ENCODE data around the gene STIL. TPM values are rescaled to one million over a fixed set of nuclear protein-coding genes. Genes with fewer than 3 reads are reported as not detected.
A peak's percentile ranks its signal among the peaks of the same experiment; 100 is the strongest.

STIL gene
- total RNA-seq, 4 donors from 2014 or later = 3.4 to 16.3 (median 6.5) TPM

DNA sequence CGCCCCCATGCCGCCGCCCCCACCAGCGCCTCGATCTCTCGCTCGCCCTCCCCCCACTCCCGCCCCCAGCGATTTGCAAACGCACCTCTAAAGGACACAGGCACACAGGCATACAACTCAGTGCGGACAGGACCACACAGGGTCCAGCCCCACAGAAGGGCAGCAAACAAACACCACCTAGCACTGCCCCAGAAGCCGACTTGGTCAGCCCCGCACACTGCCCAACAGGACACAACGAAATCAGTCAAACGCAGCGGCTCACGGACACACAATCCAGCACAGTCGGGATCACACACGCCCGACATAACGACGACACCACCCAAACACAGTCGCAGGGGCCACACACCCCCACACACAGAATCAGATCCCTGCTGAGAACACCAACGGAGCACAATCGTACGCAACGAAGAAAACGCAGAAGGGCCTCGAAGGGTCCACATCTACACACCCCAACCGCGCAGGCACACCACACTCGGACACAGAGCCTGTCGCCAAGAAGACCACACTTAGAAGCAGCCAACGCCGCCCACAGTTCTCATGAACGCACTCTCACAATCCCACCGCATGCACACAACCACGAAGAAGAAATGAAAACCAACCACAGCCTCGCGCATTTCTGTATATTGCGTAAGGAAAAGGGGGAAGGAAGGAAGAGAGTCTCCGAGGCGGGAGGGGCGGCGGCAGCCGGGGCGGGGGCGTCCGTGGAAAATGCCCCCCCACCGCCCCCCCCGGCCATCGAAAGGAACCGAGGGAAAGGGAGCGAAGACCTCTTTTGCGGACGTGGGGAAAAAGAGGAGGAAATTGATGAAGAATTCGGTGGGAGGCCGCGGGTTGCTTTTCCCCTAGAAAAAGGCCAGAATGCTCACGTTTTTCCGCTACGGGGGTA is 82.4 kb downstream of the STIL start:
- TF ChIP-seq EP300 (IDR thresholded peaks at IDR 0.05; ENCODE audit: low read depth) (no peak), POLR2A (IDR thresholded peaks at IDR 0.05) (peak; percentile 20), POLR2AphosphoS5 (IDR thresholded peaks at IDR 0.05) (peak; percentile 80 to 97 (median 95))
- TF ChIP-seq, protein P1, sequence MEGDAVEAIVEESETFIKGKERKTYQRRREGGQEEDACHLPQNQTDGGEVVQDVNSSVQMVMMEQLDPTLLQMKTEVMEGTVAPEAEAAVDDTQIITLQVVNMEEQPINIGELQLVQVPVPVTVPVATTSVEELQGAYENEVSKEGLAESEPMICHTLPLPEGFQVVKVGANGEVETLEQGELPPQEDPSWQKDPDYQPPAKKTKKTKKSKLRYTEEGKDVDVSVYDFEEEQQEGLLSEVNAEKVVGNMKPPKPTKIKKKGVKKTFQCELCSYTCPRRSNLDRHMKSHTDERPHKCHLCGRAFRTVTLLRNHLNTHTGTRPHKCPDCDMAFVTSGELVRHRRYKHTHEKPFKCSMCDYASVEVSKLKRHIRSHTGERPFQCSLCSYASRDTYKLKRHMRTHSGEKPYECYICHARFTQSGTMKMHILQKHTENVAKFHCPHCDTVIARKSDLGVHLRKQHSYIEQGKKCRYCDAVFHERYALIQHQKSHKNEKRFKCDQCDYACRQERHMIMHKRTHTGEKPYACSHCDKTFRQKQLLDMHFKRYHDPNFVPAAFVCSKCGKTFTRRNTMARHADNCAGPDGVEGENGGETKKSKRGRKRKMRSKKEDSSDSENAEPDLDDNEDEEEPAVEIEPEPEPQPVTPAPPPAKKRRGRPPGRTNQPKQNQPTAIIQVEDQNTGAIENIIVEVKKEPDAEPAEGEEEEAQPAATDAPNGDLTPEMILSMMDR (IDR thresholded peaks at IDR 0.05) = no peak
- Histone ChIP-seq H3K4me1 (peaks cover 7 to 30% (median 17%) of the 10 kb centered on the region in 4 donors), H3K27ac (peak overlapping the region; percentile 13 to 57 (median 19)), H3K36me3 (no peaks in the 10 kb centered on the region), H3K9me3 (no peaks in the 10 kb centered on the region), H3K4me3 (peak overlapping the region; percentile 6 to 44 (median 8)), H3K27me3 (peaks cover 95% of the 10 kb centered on the region)
- in situ Hi-C loops (cut with MboI; ENCODE audit: low pct_ligation_motif_present in 1 of 4, low pct_unique_long_range_greater_than_20kb in 1 of 4, low sequenced_read_pairs in 3 of 4) (no loop called here), intact Hi-C loops (cut with DNase I; ENCODE audit: low total_unique reads) (no loop called here)
- WGBS, 2 donors (ENCODE audit: low coverage in 1 of 2) = 1 to 3% methylated on average over 15 to 52 of the region's 62 CpGs
- no peak for DNase-seq

DNA sequence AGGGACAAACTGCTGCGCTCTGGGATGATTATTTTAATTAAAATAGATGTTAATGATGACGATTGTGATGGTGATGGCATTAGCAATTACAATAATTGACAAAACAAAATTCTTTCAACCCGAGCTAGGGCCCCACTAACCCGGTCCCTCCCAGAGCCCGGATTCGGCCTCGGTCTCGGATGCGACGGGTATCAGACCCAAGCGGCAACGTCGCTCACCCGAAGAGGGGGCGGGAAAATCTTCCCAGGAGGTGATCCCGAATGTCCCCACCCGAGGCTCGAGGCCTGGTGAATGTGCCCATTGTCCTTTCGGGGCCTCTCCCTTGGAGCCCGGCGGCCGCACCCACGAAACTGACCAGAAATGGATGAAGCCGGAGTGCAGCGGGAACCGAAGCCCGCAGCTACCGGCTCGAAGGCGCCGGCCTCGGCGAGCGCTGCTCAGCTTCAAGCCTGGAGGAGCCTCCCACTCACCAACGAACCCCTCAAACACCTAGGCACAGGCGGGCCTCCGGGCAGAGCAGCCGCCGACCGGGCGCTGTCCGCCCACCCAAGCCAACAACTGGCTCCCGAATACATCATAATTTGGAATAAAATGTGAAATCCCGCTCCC is 83.2 kb downstream of the STIL start:
- peak overlapping the region in 2 of 4 donors; percentile 6 to 44 for H3K4me3 ChIP-seq
- TF ChIP-seq POLR2A (IDR thresholded peaks at IDR 0.05) = no peak
- TF ChIP-seq POLR2AphosphoS5 (IDR thresholded peaks at IDR 0.05) = peak in 1 of 3 donors; percentile 24
- peaks cover 9 to 34% (median 20%) of the 10 kb centered on the region in 4 donors for H3K4me1 ChIP-seq
- no peak for DNase-seq
- in situ Hi-C loops (cut with MboI; ENCODE audit: low pct_ligation_motif_present in 1 of 4, low pct_unique_long_range_greater_than_20kb in 1 of 4, low sequenced_read_pairs in 3 of 4) (no loop called here), intact Hi-C loops (cut with DNase I; ENCODE audit: low total_unique reads) (no loop called here)
- peak overlapping the region in 3 of 4 donors; percentile 13 to 57 (median 18) for H3K27ac ChIP-seq
- 8% methylated on average over 44 of the region's 44 CpGs; no CpG with 5 or more reads in 1 of the 2 donors for WGBS, 2 donors (ENCODE audit: low coverage in 1 of 2)
- no peaks in the 10 kb centered on the region for H3K36me3 ChIP-seq
- H3K9me3 ChIP-seq = no peaks in the 10 kb centered on the region
- H3K27me3 ChIP-seq = peaks cover 100% of the 10 kb centered on the region

DNA sequence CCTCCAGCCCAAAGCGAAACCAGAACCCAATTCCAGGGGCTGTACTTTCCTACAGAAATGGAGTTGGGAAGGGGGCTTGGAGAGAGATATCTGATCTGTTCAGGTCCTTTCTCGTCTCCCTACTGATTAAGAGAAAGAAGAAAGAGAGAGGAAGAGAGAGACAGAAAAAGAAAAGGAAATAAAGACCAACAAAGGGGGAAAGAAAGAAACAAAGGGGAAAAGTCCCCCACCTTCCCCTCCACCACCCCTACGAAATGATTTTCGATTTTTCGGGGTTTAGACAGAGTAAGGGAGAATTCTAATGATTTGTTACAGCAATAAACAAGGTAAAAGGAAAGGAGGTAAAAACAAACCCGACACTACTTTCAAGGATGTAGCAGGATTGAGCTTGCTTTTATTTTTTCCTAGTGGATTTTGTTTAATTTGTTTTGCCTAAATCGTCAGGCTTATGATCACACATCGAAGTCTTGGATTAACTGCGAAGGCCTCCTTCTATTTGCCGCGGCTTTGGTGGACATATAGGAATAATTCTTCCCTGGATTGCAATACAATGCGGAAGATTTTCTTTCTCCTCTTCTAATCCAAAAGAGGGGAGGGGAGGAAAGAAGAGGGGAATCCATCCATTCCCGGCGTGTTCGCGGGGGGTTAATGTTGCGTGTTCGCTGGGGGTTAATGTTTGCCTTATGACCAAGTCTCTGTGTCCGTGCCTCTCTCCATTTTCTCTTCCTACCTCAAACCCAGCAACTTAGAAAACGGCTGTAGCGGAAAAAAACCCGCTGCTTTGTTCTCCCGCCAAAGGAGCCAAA is 83.9 kb downstream of the STIL start:
- DNase-seq = no peak
- Histone ChIP-seq H3K4me3 (peak overlapping the region in 1 of 4 donors; percentile 0), H3K27me3 (peaks cover 100% of the 10 kb centered on the region), H3K4me1 (peaks cover 12 to 41% (median 27%) of the 10 kb centered on the region in 4 donors), H3K27ac (peak overlapping the region in 2 of 4 donors; percentile 5 to 13), H3K36me3 (no peaks in the 10 kb centered on the region), H3K9me3 (no peaks in the 10 kb centered on the region)
- in situ Hi-C loops (cut with MboI; ENCODE audit: low pct_ligation_motif_present in 1 of 4, low pct_unique_long_range_greater_than_20kb in 1 of 4, low sequenced_read_pairs in 3 of 4) = no loop called here
- WGBS, 2 donors (ENCODE audit: low coverage in 1 of 2) = 5 to 15% methylated on average over 11 to 23 of the region's 23 CpGs
- intact Hi-C loops (cut with DNase I; ENCODE audit: low total_unique reads) = no loop called here
- TF ChIP-seq POLR2AphosphoS5 (IDR thresholded peaks at IDR 0.05) = no peak
- no peak for TF ChIP-seq EP300 (IDR thresholded peaks at IDR 0.05; ENCODE audit: low read depth)
- no peak for TF ChIP-seq POLR2A (IDR thresholded peaks at IDR 0.05)
- TF ChIP-seq, protein P1 (IDR thresholded peaks at IDR 0.05) = no peak

DNA sequence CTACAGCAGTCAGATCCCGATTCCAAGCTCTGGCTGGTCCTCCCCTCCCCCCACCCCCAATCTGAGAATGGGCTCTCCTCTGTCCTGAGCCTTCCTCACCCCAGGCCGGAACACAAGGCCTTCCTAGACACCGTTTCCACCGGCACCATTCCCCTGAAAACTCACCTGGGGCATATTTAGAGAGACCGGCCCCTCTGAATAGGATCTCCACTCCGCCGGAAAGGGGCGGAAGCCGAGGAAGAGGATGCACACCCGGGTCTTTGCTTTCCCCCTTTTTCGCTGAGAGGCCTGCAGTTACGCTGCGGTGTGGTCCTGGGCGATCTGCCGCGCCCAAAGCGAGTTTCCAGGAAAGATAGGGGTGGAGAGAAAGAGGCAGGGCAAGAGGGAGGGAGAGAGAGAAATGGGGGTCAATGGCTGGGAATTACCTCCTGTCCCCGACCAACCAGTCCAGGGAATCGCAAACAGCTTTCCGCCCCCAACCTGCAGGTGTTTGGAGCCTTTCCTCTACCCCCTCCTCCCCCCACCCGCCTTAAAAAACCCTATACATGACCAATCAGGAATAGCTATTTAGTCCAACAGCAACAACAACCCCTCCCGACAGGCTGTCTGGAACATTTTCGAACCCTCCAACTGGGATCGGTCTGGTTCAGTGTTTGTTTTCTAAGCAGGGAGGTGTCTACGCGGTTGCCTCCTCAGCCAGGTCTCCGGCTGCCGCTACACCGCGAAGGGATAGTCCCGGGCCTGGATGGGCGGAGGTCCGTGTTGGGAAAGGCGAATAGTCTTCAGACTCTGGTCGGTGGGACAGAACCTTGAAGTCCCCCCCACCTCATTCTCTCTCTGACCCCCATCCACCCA is 84.7 kb downstream of the STIL start:
- peaks cover 100% of the 10 kb centered on the region for H3K27me3 ChIP-seq
- WGBS, 2 donors (ENCODE audit: low coverage in 1 of 2) = 0 to 26% methylated on average over 11 to 34 of the region's 35 CpGs
- H3K4me3 ChIP-seq = peak overlapping the region in 1 of 4 donors; percentile 0
- no peak for DNase-seq
- H3K9me3 ChIP-seq = no peaks in the 10 kb centered on the region
- no peaks in the 10 kb centered on the region for H3K36me3 ChIP-seq
- TF ChIP-seq POLR2AphosphoS5 (IDR thresholded peaks at IDR 0.05) = no peak
- no peak for TF ChIP-seq EP300 (IDR thresholded peaks at IDR 0.05; ENCODE audit: low read depth)
- TF ChIP-seq, protein P1 (IDR thresholded peaks at IDR 0.05) = no peak
- no peak for TF ChIP-seq POLR2A (IDR thresholded peaks at IDR 0.05)
- in situ Hi-C loops (cut with MboI; ENCODE audit: low pct_ligation_motif_present in 1 of 4, low pct_unique_long_range_greater_than_20kb in 1 of 4, low sequenced_read_pairs in 3 of 4) (no loop called here), intact Hi-C loops (cut with DNase I; ENCODE audit: low total_unique reads) (no loop called here)
- H3K4me1 ChIP-seq = peaks cover 15 to 44% (median 30%) of the 10 kb centered on the region in 4 donors
- H3K27ac ChIP-seq = peak overlapping the region in 2 of 4 donors; percentile 5 to 13

Data from transverse colon (tissue), 4 donors.